SK-N-SH (cell line): ENCODE measurements around the gene BRPF3.

ENCODE experiments used
- TAF1 ChIP-seq: IDR thresholded peaks from 2 replicates; pipeline ENCODE4 v1.6.1; 2012; ENCODE audit warnings: low read depth, mild to moderate bottlenecking, low read length, moderate library complexity, borderline replicate concordance
- TF ChIP-seq, protein P1 (sequence below): fragments of 200-600 bp; sonication (generic); IDR thresholded peaks from 2 replicates; pipeline ENCODE4 v1.6.1; 2017; ENCODE audit warnings: antibody characterized with exemption, mild to moderate bottlenecking, moderate library complexity

DNA sequence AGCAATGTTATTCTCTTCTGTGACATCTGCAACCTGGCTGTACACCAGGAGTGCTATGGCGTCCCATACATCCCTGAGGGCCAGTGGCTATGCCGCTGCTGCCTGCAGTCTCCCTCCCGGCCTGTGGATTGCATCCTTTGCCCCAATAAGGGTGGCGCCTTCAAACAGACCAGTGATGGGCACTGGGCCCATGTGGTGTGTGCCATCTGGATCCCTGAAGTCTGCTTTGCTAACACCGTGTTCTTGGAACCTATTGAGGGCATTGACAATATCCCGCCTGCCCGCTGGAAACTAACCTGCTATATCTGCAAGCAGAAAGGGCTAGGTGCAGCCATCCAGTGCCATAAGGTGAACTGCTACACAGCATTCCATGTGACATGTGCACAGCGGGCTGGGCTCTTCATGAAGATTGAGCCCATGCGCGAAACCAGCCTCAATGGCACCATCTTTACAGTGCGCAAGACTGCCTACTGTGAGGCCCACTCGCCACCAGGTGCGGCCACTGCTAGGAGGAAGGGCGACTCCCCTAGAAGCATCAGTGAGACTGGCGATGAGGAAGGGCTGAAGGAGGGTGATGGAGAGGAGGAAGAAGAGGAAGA lies 4.6 kb downstream of the BRPF3 start:
- no peak for TF ChIP-seq TAF1
- TF ChIP-seq, protein P1, sequence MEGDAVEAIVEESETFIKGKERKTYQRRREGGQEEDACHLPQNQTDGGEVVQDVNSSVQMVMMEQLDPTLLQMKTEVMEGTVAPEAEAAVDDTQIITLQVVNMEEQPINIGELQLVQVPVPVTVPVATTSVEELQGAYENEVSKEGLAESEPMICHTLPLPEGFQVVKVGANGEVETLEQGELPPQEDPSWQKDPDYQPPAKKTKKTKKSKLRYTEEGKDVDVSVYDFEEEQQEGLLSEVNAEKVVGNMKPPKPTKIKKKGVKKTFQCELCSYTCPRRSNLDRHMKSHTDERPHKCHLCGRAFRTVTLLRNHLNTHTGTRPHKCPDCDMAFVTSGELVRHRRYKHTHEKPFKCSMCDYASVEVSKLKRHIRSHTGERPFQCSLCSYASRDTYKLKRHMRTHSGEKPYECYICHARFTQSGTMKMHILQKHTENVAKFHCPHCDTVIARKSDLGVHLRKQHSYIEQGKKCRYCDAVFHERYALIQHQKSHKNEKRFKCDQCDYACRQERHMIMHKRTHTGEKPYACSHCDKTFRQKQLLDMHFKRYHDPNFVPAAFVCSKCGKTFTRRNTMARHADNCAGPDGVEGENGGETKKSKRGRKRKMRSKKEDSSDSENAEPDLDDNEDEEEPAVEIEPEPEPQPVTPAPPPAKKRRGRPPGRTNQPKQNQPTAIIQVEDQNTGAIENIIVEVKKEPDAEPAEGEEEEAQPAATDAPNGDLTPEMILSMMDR: no peak
